Measurements from ENCODE around the gene TSR3.

Gene TSR3

GRCh38 chr16:1335211-1335971 lies 16.3 kb downstream of the TSR3 start:
- peaks cover 19% of the 10 kb centered on the region for H3K4me1 ChIP-seq (ENCODE audit: control insufficient read depth, low read length)
- TF ChIP-seq EZH2phosphoT487 (IDR thresholded peaks at IDR 0.05; ENCODE audit: borderline replicate concordance, low read length) = no peak
- no peak for TF ChIP-seq CTCF (IDR thresholded peaks at IDR 0.05; ENCODE audit: low read depth, low read length, poor library complexity, severe bottlenecking)
- no peak overlapping the region for H3K4me3 ChIP-seq (ENCODE audit: low read length)
- no peak overlapping the region for H3K27ac ChIP-seq (ENCODE audit: low read depth, low read length)
- no peaks in the 10 kb centered on the region for H3F3A ChIP-seq (ENCODE audit: control insufficient read depth, insufficient read depth)
- no peaks in the 10 kb centered on the region for H3K79me2 ChIP-seq (ENCODE audit: control insufficient read depth, low read length)
- no peaks in the 10 kb centered on the region for H3K9me2 ChIP-seq (replicated peaks; ENCODE audit: control insufficient read depth, low read length)
- H3K9me3 ChIP-seq (ENCODE audit: control insufficient read depth, insufficient read depth, low read length) = peaks cover 8% of the 10 kb centered on the region; the same call in 1 of the 2 replicates
- peaks cover 33% of the 10 kb centered on the region for H3K27me3 ChIP-seq (ENCODE audit: control insufficient read depth, low read length)
- H3K4me2 ChIP-seq (ENCODE audit: low read length) = no peak overlapping the region
- H3K36me3 ChIP-seq (ENCODE audit: control insufficient read depth, low read length) = no peaks in the 10 kb centered on the region
- H4K20me1 ChIP-seq (ENCODE audit: control insufficient read depth, insufficient read depth, low read depth, low read length) = peaks cover 3% of the 10 kb centered on the region; the same call in 1 of the 2 replicates

GRCh38 chr16:1334739-1335138 lies 16.9 kb downstream of the TSR3 start:
- Histone ChIP-seq H3K4me1 (ENCODE audit: control insufficient read depth, low read length) (peaks cover 19% of the 10 kb centered on the region), H4K20me1 (ENCODE audit: control insufficient read depth, insufficient read depth, low read depth, low read length) (peaks cover 3% of the 10 kb centered on the region; the same call in 1 of the 2 replicates), H3K9me2 (replicated peaks; ENCODE audit: control insufficient read depth, low read length) (no peaks in the 10 kb centered on the region), H3F3A (ENCODE audit: control insufficient read depth, insufficient read depth) (no peaks in the 10 kb centered on the region), H3K79me2 (ENCODE audit: control insufficient read depth, low read length) (no peaks in the 10 kb centered on the region), H3K9me3 (ENCODE audit: control insufficient read depth, insufficient read depth, low read length) (peaks cover 7% of the 10 kb centered on the region; the same call in 1 of the 2 replicates), H3K27ac (ENCODE audit: low read depth, low read length) (no peak overlapping the region), H3K36me3 (ENCODE audit: control insufficient read depth, low read length) (no peaks in the 10 kb centered on the region), H3K4me2 (ENCODE audit: low read length) (no peak overlapping the region), H3K4me3 (ENCODE audit: low read length) (no peak overlapping the region), H3K27me3 (ENCODE audit: control insufficient read depth, low read length) (peaks cover 33% of the 10 kb centered on the region)
- no peak for TF ChIP-seq CTCF (IDR thresholded peaks at IDR 0.05; ENCODE audit: low read depth, low read length, poor library complexity, severe bottlenecking)
- no peak for TF ChIP-seq EZH2phosphoT487 (IDR thresholded peaks at IDR 0.05; ENCODE audit: borderline replicate concordance, low read length)

GRCh38 chr16:1333854-1334700 lies 17.6 kb downstream of the TSR3 start:
- TF ChIP-seq EZH2phosphoT487 (IDR thresholded peaks at IDR 0.05; ENCODE audit: borderline replicate concordance, low read length) = no peak
- no peak for TF ChIP-seq CTCF (IDR thresholded peaks at IDR 0.05; ENCODE audit: low read depth, low read length, poor library complexity, severe bottlenecking)
- Histone ChIP-seq H3K4me2 (ENCODE audit: low read length) (no peak overlapping the region), H3K4me1 (ENCODE audit: control insufficient read depth, low read length) (peaks cover 19% of the 10 kb centered on the region), H3K79me2 (ENCODE audit: control insufficient read depth, low read length) (no peaks in the 10 kb centered on the region), H3K27me3 (ENCODE audit: control insufficient read depth, low read length) (peaks cover 33% of the 10 kb centered on the region), H3K27ac (ENCODE audit: low read depth, low read length) (no peak overlapping the region), H3K9me2 (replicated peaks; ENCODE audit: control insufficient read depth, low read length) (no peaks in the 10 kb centered on the region), H4K20me1 (ENCODE audit: control insufficient read depth, insufficient read depth, low read depth, low read length) (peaks cover 3% of the 10 kb centered on the region; the same call in 1 of the 2 replicates), H3K36me3 (ENCODE audit: control insufficient read depth, low read length) (no peaks in the 10 kb centered on the region), H3K4me3 (ENCODE audit: low read length) (no peak overlapping the region), H3F3A (ENCODE audit: control insufficient read depth, insufficient read depth) (no peaks in the 10 kb centered on the region), H3K9me3 (ENCODE audit: control insufficient read depth, insufficient read depth, low read length) (peaks cover 7% of the 10 kb centered on the region; the same call in 1 of the 2 replicates)
